Esophagus squamous epithelium (tissue), 4 donors: ENCODE data around the gene EIF3D.
A peak's percentile ranks its signal among the peaks of the same experiment; 100 is the strongest.

Experiments
- POLR2A ChIP-seq, 4 donors: fragments of 450-650 bp; IDR thresholded peaks; one replicate each; pipeline ENCODE4 v1.6.1; 2017; ENCODE audit warnings: antibody characterized with exemption in 4 of 4, mild to moderate bottlenecking in 4 of 4, moderate library complexity in 3 of 4
- TF ChIP-seq, protein P1 (sequence below), 6 experiments: fragments of 450-650 bp in 4 of 6; fragments of 200-600 bp in 2 of 6; sonication (generic) in 2 of 6; IDR thresholded peaks; one replicate each; pipeline ENCODE4 v1.5.1; 2016 to 2019; ENCODE audit warnings: antibody characterized with exemption in 6 of 6, mild to moderate bottlenecking in 4 of 6, moderate library complexity in 4 of 6

DNA sequence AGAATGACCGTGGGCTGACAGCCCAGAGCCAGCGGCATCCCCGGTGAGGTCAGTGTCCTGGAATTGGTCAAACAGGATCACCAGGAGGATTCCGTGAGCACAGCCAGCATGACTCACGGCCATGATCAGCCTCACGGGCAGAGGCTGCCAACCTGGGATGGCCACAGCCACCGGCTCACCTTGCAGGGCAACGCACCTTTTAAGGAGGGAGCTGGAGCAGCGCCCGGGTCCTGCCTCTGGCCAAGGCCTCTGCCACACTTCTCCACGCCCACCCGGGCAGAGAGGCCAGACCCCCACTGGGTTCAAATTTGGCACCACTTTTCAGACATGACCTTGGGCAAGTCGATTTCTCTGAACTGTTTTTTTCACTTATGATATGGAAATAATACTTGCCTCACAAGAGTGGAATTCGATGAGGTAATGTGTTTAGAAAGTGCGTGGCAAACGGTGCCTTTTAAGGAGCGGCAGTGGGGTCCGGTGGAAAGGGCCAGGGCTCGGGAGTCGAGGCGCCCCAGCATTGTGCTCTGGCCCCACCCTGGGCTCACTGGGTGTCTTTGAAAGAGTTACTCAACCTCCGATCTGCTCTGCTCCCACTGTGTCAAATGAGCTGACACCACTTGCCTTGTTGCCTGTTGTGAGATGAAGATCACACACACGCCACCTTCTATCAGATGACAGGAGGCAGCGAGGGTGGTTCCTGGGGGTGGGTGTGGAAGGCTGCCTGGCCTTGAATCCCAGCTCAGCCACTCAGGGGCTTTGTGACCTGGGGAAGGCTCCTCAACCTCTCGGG, 63.5 kb downstream of the EIF3D start:
- TF ChIP-seq, protein P1, sequence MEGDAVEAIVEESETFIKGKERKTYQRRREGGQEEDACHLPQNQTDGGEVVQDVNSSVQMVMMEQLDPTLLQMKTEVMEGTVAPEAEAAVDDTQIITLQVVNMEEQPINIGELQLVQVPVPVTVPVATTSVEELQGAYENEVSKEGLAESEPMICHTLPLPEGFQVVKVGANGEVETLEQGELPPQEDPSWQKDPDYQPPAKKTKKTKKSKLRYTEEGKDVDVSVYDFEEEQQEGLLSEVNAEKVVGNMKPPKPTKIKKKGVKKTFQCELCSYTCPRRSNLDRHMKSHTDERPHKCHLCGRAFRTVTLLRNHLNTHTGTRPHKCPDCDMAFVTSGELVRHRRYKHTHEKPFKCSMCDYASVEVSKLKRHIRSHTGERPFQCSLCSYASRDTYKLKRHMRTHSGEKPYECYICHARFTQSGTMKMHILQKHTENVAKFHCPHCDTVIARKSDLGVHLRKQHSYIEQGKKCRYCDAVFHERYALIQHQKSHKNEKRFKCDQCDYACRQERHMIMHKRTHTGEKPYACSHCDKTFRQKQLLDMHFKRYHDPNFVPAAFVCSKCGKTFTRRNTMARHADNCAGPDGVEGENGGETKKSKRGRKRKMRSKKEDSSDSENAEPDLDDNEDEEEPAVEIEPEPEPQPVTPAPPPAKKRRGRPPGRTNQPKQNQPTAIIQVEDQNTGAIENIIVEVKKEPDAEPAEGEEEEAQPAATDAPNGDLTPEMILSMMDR (IDR thresholded peaks at IDR 0.05) = no peak
- peak in 1 of 4 donors; percentile 10 for TF ChIP-seq POLR2A (IDR thresholded peaks at IDR 0.05)
